ENCODE measurements around the gene ALAS1. TPM values are rescaled to one million over a fixed set of nuclear protein-coding genes. Genes with fewer than 3 reads are reported as not detected.
"Not testable (repeated sequence)": the region's sequence is repeated elsewhere in the genome, so short reads cannot be mapped to it uniquely, and the experiment has no call there.

The ALAS1 gene
- total RNA-seq, 1 donor from 2014 or later, result 56.3 TPM

GRCh38 chr3:52162250-52162872 is 35.6 kb upstream of the ALAS1 start:
- Histone ChIP-seq H3K9ac (ENCODE audit: low read length) (no peak overlapping the region), H3K36me3 (ENCODE audit: insufficient read depth, low read length) (no peaks in the 10 kb centered on the region), H3K27me3 (ENCODE audit: insufficient read depth, low read length) (no peaks in the 10 kb centered on the region), H3K9me3 (ENCODE audit: insufficient read depth, low read depth, low read length) (no peaks in the 10 kb centered on the region), H3K79me2 (ENCODE audit: insufficient read depth, low read length) (no peaks in the 10 kb centered on the region), H3K4me3 (ENCODE audit: insufficient read depth, low read depth, low read length) (no peak overlapping the region), H3K4me2 (ENCODE audit: low read length) (no peak overlapping the region), H3K27ac (ENCODE audit: low read depth, low read length) (no peak overlapping the region), H4K20me1 (ENCODE audit: insufficient read depth, low read length) (no peaks in the 10 kb centered on the region), H2AFZ (ENCODE audit: low read depth, low read length) (no peak overlapping the region), H3K4me1 (ENCODE audit: insufficient read depth, low read length) (no peaks in the 10 kb centered on the region)
- peaks cover 2% of the 10 kb centered on the region for H3K27me3 Mint-ChIP-seq (ENCODE audit: low read depth, unreplicated experiment)
- no peaks in the 10 kb centered on the region for H3K4me1 Mint-ChIP-seq (ENCODE audit: low read depth, unreplicated experiment)
- no peak for FAIRE-seq
- no peak overlapping the region for H3K4me3 Mint-ChIP-seq (ENCODE audit: unreplicated experiment)
- H3K27ac Mint-ChIP-seq (ENCODE audit: unreplicated experiment), result no peak overlapping the region
- no peak for TF ChIP-seq EZH2 (IDR thresholded peaks at IDR 0.05; ENCODE audit: insufficient read depth, low read length)
- no peak for TF ChIP-seq CTCF (IDR thresholded peaks at IDR 0.05; ENCODE audit: insufficient read depth, low read depth, low read length)
- no peak for DNase-seq (ENCODE audit: low read depth)
- H3K9me3 Mint-ChIP-seq (ENCODE audit: unreplicated experiment), result no peaks in the 10 kb centered on the region
- no peaks in the 10 kb centered on the region for H3K36me3 Mint-ChIP-seq (ENCODE audit: low read depth, unreplicated experiment)

- Histone ChIP-seq H3K4me2 (ENCODE audit: low read length) (no peak overlapping the region), H3K79me2 (ENCODE audit: insufficient read depth, low read length) (no peaks in the 10 kb centered on the region), H4K20me1 (ENCODE audit: insufficient read depth, low read length) (no peaks in the 10 kb centered on the region), H3K9ac (ENCODE audit: low read length) (no peak overlapping the region), H3K9me3 (ENCODE audit: insufficient read depth, low read depth, low read length) (no peaks in the 10 kb centered on the region), H3K4me1 (ENCODE audit: insufficient read depth, low read length) (peaks cover 6% of the 10 kb centered on the region), H3K4me3 (ENCODE audit: insufficient read depth, low read depth, low read length) (no peak overlapping the region), H2AFZ (ENCODE audit: low read depth, low read length) (no peak overlapping the region), H3K27ac (ENCODE audit: low read depth, low read length) (no peak overlapping the region), H3K36me3 (ENCODE audit: insufficient read depth, low read length) (no peaks in the 10 kb centered on the region), H3K27me3 (ENCODE audit: insufficient read depth, low read length) (no peaks in the 10 kb centered on the region)
- TF ChIP-seq EZH2 (IDR thresholded peaks at IDR 0.05; ENCODE audit: insufficient read depth, low read length) (no peak), CTCF (IDR thresholded peaks at IDR 0.05; ENCODE audit: insufficient read depth, low read depth, low read length) (no peak)
- Mint-ChIP-seq H3K9me3 (ENCODE audit: unreplicated experiment) (no peaks in the 10 kb centered on the region), H3K36me3 (ENCODE audit: low read depth, unreplicated experiment) (no peaks in the 10 kb centered on the region), H3K4me1 (ENCODE audit: low read depth, unreplicated experiment) (peaks cover 2% of the 10 kb centered on the region), H3K4me3 (ENCODE audit: unreplicated experiment) (no peak overlapping the region), H3K27ac (ENCODE audit: unreplicated experiment) (no peak overlapping the region), H3K27me3 (ENCODE audit: low read depth, unreplicated experiment) (peaks cover 7% of the 10 kb centered on the region)
- DNase-seq (ENCODE audit: low read depth) (no peak), FAIRE-seq (no peak)
These were observed 30.7 kb upstream of the ALAS1 start for GRCh38 chr3:52167240-52167639.

GRCh38 chr3:52170217-52170616 is 27.7 kb upstream of the ALAS1 start:
- H3K36me3 Mint-ChIP-seq (ENCODE audit: low read depth, unreplicated experiment); H3K27ac ChIP-seq (ENCODE audit: low read depth, low read length); H2AFZ ChIP-seq (ENCODE audit: low read depth, low read length); H3K4me2 ChIP-seq (ENCODE audit: low read length); H3K27me3 ChIP-seq (ENCODE audit: insufficient read depth, low read length); H3K4me1 Mint-ChIP-seq (ENCODE audit: low read depth, unreplicated experiment); H3K4me1 ChIP-seq (ENCODE audit: insufficient read depth, low read length); H3K4me3 Mint-ChIP-seq (ENCODE audit: unreplicated experiment); H3K36me3 ChIP-seq (ENCODE audit: insufficient read depth, low read length); H4K20me1 ChIP-seq (ENCODE audit: insufficient read depth, low read length); DNase-seq (ENCODE audit: low read depth); H3K9me3 Mint-ChIP-seq (ENCODE audit: unreplicated experiment); H3K27ac Mint-ChIP-seq (ENCODE audit: unreplicated experiment); H3K9ac ChIP-seq (ENCODE audit: low read length); H3K79me2 ChIP-seq (ENCODE audit: insufficient read depth, low read length); FAIRE-seq; H3K4me3 ChIP-seq (ENCODE audit: insufficient read depth, low read depth, low read length); H3K9me3 ChIP-seq (ENCODE audit: insufficient read depth, low read depth, low read length): not testable (repeated sequence)
- H3K27me3 Mint-ChIP-seq (ENCODE audit: low read depth, unreplicated experiment), result peaks cover 11% of the 10 kb centered on the region
